Limb (tissue), 2 donors: ENCODE measurements around the gene F2.
"Not testable (repeated sequence)": the region's sequence is repeated elsewhere in the genome, so short reads cannot be mapped to it uniquely, and the experiment has no call there.

Source experiments
- DNase-seq, 2 donors: peaks; one replicate each; pipeline ENCODE4 v3.0.0-alpha.2; 2016; ENCODE audit errors: extremely low spot score in 2 of 2

Gene F2

DNA sequence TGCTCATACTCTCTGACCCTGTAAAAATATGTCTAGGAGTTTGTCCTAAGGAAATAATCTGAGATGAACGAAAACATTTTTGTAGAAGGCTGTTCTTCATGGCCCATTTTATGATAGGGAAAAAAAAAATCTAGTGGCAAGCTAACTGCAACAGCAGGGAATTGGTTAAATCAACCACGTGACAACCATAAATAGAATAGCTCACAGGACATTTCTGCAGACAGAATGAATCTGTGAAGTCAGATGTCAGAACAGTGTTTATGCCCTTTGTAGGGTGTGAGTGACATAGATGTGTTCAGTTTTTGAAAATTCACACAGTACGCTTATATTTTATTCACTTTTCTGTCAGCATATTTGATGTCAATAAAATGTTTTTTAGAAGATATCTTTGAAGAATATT lies 34.6 kb upstream of the F2 start:
- DNase-seq: no peak

DNA sequence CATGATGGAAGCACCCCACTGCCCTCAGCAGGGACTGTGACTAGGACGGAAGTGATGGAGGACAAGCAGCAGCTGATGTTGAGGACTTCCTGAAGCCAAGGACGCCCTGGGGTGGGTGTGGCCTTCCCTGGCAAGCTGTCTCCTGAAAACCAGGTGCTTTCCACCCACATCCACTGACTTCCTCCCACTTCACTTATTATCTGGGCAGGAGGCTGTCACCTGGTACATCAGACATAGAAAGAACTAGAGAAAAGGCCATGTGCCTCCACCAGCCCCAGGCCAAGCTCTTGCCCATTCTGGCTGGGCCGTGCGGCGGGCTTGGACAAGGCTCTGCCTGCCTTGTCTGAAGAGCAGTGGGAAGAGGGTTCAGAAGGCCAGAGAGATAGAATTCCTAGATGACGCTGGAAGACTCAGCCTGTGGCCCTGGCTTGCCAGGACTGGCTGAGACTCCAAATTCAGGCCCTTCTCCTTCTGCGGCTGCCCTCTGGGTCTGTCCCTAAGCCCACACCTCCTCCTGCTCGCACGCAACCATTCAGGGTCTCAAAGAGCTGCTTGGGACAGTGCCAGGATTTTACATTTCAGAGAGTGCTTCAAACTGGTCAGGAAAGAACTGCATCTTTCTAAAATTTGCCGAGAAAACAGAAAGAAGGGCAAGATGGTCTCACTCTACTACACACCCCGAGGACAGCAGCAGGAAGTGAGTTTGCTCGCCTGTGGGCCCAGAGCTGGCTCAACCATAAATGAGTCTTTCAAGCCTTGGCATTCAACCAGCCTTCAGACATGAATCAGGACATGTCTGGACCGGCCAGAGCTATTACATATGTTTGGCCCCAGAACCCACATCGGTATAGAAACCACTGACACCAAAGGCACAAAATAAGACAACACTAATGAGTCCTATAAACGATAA lies 31.9 kb upstream of the F2 start:
- DNase-seq: no peak

GRCh38 chr11:46690702-46691101 lies 28.3 kb upstream of the F2 start:
- DNase-seq: no peak

- no peak for DNase-seq
These were observed 26.6 kb upstream of the F2 start for GRCh38 chr11:46692450-46692849.

DNA sequence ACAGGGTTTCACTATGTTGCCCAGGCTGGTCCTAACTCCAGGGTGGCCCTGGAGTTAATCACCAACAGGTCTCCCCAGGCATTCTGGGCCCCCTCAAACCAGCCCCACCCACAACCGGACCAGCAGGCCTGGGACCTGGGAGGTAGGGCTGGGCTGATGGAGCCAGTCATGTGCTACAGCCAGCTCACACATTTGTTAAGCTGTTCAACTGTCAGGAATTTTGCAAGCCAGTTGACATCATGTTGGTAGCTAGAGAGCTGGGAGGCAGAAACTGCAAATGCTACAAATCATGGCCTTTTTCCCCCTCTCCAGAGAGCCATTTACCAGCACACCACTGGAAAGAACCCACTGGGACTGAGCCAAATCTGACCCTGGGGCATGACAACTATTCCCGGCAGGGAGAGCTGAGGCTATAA lies 25.4 kb upstream of the F2 start:
- no peak for DNase-seq

GRCh38 chr11:46694072-46694471 lies 24.9 kb upstream of the F2 start:
- DNase-seq: no peak

- no peak for DNase-seq
These were observed 24.4 kb upstream of the F2 start for GRCh38 chr11:46694607-46695006.

GRCh38 chr11:46695345-46696211 lies 23.4 kb upstream of the F2 start:
- no peak for DNase-seq

DNA sequence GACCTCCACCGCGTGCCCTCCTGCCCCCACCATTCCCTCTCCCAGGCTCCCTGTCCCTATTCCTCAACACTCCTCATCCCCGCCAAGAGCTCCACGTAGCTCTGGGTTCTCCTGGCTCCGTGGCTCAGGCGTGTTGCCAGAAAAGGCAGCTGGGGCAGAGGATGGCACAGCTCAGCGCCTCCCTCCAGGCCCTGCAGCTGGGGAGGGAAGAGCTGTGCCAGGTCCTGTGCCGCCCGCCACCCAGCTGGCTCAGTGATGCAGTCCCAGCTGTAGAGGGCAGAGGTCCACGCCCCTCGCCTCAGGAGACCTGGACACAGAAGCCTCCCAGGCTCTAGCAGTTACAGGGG lies 22.8 kb upstream of the F2 start:
- peak in 1 of 2 donors; percentile 13 for DNase-seq

DNA sequence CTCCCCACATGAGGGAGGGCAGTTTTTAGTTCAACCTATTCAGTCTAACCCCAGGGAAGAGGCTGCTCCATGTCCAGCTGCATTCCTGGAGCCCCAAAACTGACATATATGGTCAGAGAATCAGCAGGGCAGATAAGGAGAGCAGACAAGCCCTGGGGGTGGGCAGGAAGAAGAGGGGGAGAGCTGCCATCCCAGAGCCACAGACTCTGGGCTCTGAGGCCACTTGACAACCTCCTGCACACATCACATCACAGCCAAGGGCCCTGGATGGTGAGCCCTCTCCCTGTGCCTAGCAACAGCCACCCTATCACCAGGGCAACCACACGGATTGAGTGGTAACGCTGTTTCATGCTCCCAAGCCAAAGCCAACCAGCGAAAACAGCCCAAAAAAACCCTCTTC lies 21.7 kb upstream of the F2 start:
- no peak for DNase-seq

- DNase-seq: no peak
These were observed 21.3 kb upstream of the F2 start for GRCh38 chr11:46697723-46698122.

GRCh38 chr11:46698597-46698996 lies 20.4 kb upstream of the F2 start:
- DNase-seq: no peak

DNA sequence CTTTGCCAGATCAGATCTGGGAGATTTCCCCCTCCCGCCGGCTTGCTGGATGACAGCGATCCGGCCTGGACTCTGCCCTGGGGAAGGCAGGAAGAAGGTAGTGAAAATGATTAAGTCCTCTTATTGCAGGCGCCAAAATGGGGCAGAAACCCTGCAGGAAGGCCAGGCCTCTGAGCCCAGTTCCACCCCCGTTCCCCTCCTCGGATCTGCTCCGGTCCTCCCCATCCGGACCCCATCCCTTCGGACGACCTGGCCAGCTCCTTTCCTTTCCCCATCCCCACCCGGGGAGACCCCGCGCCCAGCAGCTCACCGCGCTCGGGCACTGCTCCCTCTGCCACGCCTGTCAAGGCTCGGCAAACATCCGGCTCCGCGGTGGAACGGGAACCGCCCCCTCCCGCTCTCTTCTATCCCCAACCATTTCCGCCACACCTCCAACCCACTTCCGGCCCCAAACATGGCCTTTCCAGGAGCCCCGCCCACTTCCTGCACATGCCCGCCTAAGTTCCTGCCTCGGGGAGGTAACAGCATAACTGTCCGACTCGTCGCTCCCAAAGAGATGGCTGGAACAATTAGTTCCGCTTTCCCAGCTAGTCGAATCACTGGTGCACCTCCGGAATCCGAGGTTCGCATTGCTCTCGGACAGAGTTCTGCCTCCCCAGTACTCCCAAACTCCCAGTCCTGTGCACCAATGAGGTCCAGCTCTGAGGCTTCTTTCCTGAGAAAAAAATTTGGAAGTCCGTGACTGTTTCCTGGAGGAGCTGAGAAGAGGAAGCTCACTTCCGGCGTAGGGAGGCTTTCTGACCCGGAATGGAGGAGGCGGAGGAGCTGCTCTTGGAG lies 18.6 kb upstream of the F2 start, which contains the start of the genes ARHGAP1 and ZNF408:
TSS of gene ARHGAP1 (minus strand) at position 379 of the 837 bp plus-strand sequence. CDS start 4,512 bp downstream, outside the sequence.
TSS of gene ZNF408 (plus strand) at position 791 of the 837 bp plus-strand sequence. CDS start at position 808, 17 bp downstream.
- peak; percentile 97 to 99 for DNase-seq

- DNase-seq: no peak
These were observed 17.8 kb upstream of the F2 start for GRCh38 chr11:46701078-46701654.

DNA sequence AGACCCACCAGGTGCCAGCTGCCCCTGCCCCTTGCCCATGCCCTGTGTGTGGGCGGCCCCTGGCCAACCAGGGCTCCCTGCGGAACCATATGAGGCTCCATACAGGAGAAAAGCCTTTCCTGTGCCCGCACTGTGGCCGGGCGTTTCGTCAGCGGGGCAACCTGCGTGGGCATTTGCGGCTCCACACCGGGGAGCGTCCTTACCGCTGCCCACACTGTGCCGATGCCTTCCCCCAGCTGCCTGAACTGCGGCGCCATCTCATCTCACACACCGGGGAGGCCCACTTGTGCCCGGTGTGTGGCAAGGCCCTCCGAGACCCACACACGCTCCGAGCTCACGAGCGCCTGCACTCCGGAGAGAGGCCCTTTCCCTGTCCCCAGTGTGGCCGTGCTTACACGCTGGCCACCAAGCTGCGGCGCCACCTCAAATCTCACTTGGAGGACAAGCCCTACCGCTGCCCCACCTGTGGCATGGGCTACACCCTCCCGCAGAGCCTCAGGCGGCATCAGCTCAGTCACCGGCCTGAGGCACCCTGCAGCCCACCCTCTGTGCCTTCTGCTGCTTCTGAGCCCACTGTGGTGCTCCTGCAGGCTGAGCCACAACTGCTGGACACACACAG lies 13.8 kb upstream of the F2 start:
- no peak for DNase-seq

- DNase-seq: no peak
These were observed 12.1 kb upstream of the F2 start for GRCh38 chr11:46706886-46707285.

DNA sequence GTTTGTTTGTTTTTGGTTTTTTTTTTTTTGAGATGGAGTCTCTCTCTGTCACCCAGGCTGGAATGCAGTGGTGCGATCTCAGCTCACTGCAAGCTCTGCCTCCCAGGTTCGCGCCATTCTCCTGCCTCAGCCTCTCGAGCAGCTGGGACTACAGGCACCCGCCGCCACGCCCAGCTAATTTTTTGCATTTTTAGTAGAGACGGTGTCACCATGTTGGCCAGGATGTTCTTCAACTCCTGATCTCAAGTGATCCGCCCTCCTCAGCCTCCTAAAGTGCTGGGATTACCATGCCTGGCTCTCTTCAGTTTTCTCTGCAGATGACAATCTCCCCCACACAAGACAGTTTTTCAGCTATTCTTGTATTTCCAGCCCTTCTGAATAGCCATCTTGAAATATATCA lies 9.7 kb upstream of the F2 start:
- DNase-seq: not testable (repeated sequence)

DNA sequence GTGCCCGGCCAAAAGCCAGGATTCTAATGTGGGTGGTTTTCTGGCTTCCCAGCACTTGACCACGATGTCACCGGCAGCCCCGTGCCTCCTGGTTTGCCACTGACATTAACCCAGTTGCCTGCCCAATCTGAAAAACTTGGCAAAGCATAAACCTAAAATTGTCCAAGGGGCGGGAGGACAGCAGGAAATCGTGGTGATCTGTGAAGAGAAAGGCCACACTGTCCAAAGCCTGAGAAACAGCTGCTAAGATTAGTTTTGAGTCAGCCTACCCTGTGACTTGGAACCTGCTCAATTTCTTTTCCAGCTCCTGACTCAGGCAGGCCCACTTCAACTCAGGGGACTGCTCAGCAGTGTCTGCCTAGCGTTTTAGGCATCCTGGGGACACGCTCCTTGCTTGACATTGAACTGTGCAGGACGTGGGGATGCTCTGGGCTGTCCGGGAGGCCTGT lies 8.2 kb upstream of the F2 start:
- DNase-seq: peak in 1 of 2 donors; percentile 16

DNA sequence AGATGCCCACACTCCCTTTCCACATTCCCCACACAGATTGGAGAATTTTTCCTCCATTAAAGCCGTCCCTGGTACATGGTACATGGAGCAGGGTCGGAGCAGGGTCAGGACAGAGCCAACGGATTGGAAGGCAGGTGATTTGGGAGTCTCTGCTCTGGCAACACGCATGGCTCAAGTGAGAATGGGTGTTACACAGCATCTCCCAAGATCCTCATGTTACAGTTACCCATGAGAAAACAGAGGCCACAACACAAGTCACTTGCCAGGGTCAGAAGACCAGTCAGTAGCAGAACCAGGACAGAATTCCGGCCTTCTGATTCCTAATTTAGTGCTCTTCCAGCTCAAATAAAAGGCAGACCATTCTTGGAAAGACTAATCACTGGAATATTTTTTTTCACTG lies 7.7 kb upstream of the F2 start:
- DNase-seq: no peak

DNA sequence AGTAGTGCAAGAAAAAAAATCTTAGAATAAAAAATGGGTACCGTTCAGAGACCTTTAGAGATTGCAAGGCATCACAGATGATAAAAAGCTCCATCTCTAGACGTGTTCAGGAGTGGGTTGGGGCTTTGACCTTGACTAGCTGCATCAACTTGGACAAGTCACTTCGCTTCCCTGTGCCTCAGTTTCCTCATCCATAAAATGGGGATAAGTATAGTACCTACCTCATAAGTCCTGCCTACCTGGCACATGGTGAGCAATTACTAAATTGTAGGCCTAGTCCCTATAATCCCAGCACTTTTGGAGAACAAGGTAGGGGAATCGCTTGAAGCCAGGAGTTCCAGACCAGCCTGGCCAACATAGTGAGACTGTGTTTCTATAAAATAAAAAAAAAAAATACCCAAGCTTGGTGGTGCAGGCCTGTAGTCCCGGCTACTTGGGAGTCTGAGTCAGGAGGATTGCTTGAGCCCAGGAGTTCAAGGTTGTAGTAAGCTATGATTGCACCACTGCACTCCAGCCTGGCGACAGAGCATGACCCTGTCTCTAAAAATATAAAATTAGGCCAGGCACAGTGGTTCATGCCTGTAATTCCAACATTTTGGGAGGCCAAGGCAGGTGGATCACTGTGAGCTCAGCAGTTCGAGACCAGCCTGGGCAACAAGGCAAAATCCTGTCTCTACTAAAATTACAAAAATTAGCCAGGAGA lies 6.0 kb upstream of the F2 start:
- no peak for DNase-seq
